ENCODE data around the gene HABP2.

DNA sequence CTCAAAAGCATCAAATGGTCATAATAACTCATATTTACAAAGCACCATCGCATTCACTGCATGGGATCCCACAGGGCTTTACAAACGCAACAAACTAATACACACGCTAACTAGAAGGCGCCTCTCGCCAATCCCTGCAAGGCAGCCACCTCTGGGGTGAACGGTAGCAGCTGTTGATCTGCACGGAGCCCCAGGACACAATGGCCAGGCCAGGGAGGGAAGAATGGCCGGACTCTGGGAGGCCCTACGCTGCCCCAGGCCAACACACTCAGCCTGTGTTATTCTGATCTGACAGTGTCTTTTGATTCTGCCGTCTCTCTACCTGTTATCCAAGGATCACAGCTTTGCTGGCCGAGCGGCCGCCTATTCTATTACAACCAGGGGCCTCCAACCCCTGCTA is 41.8 kb downstream of the HABP2 start:
- TF ChIP-seq, protein P1, sequence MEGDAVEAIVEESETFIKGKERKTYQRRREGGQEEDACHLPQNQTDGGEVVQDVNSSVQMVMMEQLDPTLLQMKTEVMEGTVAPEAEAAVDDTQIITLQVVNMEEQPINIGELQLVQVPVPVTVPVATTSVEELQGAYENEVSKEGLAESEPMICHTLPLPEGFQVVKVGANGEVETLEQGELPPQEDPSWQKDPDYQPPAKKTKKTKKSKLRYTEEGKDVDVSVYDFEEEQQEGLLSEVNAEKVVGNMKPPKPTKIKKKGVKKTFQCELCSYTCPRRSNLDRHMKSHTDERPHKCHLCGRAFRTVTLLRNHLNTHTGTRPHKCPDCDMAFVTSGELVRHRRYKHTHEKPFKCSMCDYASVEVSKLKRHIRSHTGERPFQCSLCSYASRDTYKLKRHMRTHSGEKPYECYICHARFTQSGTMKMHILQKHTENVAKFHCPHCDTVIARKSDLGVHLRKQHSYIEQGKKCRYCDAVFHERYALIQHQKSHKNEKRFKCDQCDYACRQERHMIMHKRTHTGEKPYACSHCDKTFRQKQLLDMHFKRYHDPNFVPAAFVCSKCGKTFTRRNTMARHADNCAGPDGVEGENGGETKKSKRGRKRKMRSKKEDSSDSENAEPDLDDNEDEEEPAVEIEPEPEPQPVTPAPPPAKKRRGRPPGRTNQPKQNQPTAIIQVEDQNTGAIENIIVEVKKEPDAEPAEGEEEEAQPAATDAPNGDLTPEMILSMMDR (IDR thresholded peaks at IDR 0.05) = no peak
- no peak for TF ChIP-seq POLR2A (IDR thresholded peaks at IDR 0.05)

Data from suprapubic skin (tissue), 3 donors.